ENCODE measurements around the gene TIGAR. TPM values are rescaled to one million over a fixed set of nuclear protein-coding genes. Genes with fewer than 3 reads are reported as not detected.

TIGAR gene
- total and polyA plus RNA-seq, 2 of the 8 experiments (the other 6 are each of a cell fraction or from before 2014, with no cell fraction given) = 3.8 to 26.4 TPM

DNA sequence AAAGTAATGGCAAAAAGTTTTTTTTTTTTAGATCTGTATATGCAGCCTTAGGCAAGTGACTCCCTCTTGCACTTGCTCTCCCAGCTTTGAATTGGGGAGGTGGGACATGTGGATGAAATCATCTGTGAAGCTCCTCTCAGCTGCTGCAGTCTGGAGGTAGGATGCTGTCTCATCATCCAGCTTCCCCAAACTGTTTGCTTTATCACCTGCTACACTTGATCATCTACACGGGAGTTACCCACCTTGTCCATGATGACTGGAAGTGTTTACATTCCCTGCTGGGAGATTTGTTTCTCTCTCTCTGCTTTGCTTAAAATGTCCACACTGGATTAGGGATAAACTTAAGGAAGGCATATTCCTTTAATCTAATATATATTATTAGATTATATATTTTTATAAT, 67.0 kb downstream of the TIGAR start (continued):
- TF ChIP-seq TCF12 (IDR thresholded peaks at IDR 0.05; ENCODE audit: low read depth, low read length) = no peak
- no peak for TF ChIP-seq ZNF274 (IDR thresholded peaks at IDR 0.05; ENCODE audit: borderline replicate concordance, extremely low read depth, low read length)
- TF ChIP-seq, protein P1, sequence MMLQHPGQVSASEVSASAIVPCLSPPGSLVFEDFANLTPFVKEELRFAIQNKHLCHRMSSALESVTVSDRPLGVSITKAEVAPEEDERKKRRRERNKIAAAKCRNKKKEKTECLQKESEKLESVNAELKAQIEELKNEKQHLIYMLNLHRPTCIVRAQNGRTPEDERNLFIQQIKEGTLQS (IDR thresholded peaks at IDR 0.05; ENCODE audit: insufficient read depth, low read depth, low read length) = no peak
- no peak for TF ChIP-seq RXRA (IDR thresholded peaks at IDR 0.05; ENCODE audit: insufficient read depth, low read depth, low read length)
- no peak for TF ChIP-seq GTF2F1 (IDR thresholded peaks at IDR 0.05; ENCODE audit: borderline replicate concordance, low read depth, low read length)
